T-helper 2 cell treated with Interferon-gamma antibody and Interleukin-4, amounts not matched to agents 5 μg/mL and 100 μg/mL, for 36 hours (primary cell): Measurements from ENCODE around the gene GPATCH2.

ENCODE experiments used
- DNase-seq: peaks from one replicate; pipeline ENCODE4 v3.0.0; 2021; ENCODE audit warnings: low spot score
- H3K27ac Mint-ChIP-seq: one replicate; pipeline ENCODE4 v1.8.0; 2021; ENCODE audit warnings: mild to moderate bottlenecking, mixed read lengths
- H3K27me3 Mint-ChIP-seq: one replicate; pipeline ENCODE4 v1.8.0; 2021; ENCODE audit warnings: low read depth, mixed read lengths
- H3K36me3 Mint-ChIP-seq: one replicate; pipeline ENCODE4 v1.8.0; 2021; ENCODE audit warnings: low read depth, mixed read lengths
- H3K4me1 Mint-ChIP-seq: one replicate; pipeline ENCODE4 v1.8.0; 2021; ENCODE audit warnings: low read depth, mixed read lengths
- H3K4me3 Mint-ChIP-seq: one replicate; pipeline ENCODE4 v1.8.0; 2022; ENCODE audit warnings: mild to moderate bottlenecking, moderate library complexity, mixed read lengths
- H3K9me3 Mint-ChIP-seq: one replicate; pipeline ENCODE4 v1.8.0; 2021; ENCODE audit warnings: mixed read lengths

Gene GPATCH2

DNA sequence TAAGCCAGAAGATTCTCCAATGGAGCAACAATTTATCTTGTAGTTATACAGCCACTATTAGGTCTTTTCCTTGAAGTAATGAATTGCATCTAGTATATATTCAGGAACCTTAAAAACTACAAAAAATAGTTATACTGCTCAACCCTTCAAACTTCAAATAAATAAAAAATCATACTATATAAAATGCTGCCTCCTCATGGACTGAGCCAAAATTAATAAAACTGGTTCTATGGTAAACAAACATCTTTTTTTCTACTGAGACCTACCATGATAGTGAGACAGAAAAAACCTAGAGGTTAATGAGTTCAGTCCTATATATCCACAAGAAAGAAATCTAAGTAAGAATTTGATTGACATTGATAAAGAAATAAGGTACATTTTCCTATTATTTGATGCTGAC, 67.7 kb downstream of the GPATCH2 start:
- no peak overlapping the region for H3K4me3 Mint-ChIP-seq
- no peak for DNase-seq
- H3K4me1 Mint-ChIP-seq = no peaks in the 10 kb centered on the region
- H3K9me3 Mint-ChIP-seq = peaks cover 3% of the 10 kb centered on the region
- H3K36me3 Mint-ChIP-seq = no peaks in the 10 kb centered on the region
- no peak overlapping the region for H3K27ac Mint-ChIP-seq
- H3K27me3 Mint-ChIP-seq = no peaks in the 10 kb centered on the region

DNA sequence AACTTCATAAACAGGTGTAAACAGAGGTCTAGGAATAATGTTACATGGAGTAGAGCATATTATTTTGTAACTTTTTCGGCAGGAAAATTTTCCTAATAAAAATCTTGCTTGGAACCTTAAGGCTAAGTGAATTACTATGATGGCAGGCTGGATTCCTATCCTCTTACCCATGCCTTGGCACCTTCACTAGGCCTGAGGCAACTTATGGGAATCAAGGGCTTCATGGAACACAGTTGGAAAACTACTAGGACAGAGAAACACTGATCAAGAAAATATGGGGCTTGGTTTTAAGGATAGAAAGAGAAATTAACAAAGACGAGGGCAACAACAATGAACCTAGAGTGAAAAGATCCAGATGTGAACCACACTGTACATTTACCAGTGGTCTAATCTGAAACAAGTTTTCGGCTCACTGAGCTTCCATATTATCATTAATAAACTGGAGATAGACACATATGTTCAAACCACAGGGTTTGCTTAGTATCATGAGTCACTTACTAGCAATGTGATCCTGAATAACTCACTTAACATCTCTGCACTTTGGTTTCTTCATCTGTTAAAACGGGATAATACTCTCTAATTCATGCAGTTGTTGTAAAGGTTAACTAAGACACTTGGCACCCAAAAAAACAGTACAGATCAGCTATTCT, 68.5 kb downstream of the GPATCH2 start:
- no peak overlapping the region for H3K4me3 Mint-ChIP-seq
- H3K4me1 Mint-ChIP-seq = no peaks in the 10 kb centered on the region
- no peak for DNase-seq
- no peaks in the 10 kb centered on the region for H3K27me3 Mint-ChIP-seq
- no peak overlapping the region for H3K27ac Mint-ChIP-seq
- H3K9me3 Mint-ChIP-seq = peaks cover 3% of the 10 kb centered on the region
- H3K36me3 Mint-ChIP-seq = no peaks in the 10 kb centered on the region

DNA sequence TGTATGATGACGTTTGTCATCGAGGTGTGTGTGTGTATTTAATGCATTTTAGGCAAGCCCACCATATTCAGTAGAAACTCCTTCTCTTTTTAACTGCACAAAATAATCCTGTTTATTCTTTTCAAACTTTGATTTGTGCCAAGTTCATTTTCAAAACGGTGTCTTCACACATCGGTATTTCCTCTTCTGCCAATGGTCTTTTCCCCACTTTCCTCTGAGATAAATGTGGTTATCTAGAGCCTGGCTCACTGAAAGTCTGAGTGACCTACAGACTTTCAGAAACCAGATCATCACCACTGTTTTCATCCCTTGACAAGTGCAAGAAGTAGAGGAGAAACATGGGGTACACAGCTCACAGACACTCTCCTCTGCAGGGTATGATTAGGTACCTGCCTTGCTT, 69.4 kb downstream of the GPATCH2 start:
- Mint-ChIP-seq H3K36me3 (no peaks in the 10 kb centered on the region), H3K9me3 (peaks cover 3% of the 10 kb centered on the region), H3K27me3 (no peaks in the 10 kb centered on the region), H3K4me1 (no peaks in the 10 kb centered on the region), H3K27ac (no peak overlapping the region), H3K4me3 (no peak overlapping the region)
- no peak for DNase-seq

DNA sequence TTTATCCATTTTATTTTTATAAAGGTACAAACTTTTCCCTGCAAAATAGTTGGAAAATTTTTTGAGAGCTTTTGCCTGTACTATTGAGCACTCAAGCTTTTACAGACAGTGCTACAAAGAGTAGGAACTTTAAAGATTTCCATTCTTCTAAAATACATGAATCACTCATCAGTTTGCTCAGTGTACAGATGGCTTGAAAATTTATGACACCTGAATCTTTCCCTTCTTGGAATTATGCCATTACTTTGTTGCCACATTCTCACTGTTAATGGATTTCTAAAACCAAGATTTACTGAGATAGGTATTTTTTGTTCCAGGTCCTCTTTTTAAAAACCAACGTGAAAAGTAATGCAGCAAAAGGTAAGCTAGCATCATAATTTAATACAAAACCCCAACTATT, 76.0 kb downstream of the GPATCH2 start:
- peaks cover 3% of the 10 kb centered on the region for H3K9me3 Mint-ChIP-seq

DNA sequence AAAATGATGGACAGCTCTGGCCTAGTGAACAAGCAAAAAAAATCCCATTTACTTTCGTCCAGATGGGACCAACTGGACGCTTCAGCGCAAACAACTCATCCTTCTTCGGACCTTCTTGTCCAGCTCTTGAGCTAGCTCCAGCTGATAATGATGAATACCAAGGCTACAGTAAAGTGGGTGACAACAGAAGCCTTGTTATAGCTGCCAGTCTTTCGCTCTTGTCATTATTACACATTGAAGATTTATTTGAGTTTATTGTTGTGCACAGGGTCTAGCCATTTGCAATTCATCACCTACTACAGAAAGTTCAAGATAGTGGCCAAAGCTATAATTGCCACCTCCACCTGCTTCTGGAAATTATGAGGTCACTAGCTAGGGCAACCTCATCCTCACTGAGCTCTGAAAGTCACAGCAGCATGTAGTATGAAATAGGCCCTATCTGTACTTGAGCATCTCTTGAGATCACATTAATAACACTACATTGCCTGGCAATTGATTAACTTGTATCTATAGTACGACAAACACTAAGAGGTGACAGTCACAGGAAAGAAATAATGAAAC, 76.9 kb downstream of the GPATCH2 start:
- no peaks in the 10 kb centered on the region for H3K9me3 Mint-ChIP-seq
- no peaks in the 10 kb centered on the region for H3K36me3 Mint-ChIP-seq
- H3K4me1 Mint-ChIP-seq = no peaks in the 10 kb centered on the region

More for the DNA sequence above, 76.0 kb downstream of the GPATCH2 start:
- Mint-ChIP-seq H3K4me3 (no peak overlapping the region), H3K27me3 (no peaks in the 10 kb centered on the region), H3K27ac (no peak overlapping the region), H3K36me3 (no peaks in the 10 kb centered on the region), H3K4me1 (no peaks in the 10 kb centered on the region)
- no peak for DNase-seq

DNA sequence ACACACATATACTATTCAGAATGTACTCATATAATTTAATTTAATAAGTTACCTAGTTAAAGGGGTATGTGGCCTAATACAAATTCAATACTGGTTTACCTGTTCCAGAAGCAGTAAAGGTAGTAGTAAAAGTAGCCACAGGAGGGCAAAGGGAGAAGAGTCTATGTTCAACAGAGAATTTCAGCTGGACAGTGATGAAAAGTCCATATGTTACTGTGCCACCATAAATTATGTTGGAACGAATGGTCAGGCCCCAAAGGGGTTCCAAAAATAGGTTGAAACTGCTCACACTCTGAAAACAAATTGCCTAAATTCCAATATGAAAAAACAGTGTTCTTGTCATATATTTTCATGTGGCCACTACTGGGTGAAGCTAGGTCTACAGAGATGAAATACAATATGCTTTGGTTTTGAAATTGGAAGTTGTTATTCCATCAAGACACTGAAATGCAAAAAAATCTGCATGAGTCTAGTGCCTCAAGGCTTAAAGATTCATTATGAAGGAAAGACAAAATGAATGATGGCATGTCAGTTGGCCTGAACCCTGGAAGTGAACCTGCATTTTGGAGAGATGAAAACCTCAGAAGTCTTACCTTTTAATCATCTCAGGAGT, 78.4 kb downstream of the GPATCH2 start:
- H3K27me3 Mint-ChIP-seq = no peaks in the 10 kb centered on the region
- H3K4me3 Mint-ChIP-seq = no peak overlapping the region
- peaks cover 8% of the 10 kb centered on the region for H3K9me3 Mint-ChIP-seq
- H3K36me3 Mint-ChIP-seq = no peaks in the 10 kb centered on the region
- no peaks in the 10 kb centered on the region for H3K4me1 Mint-ChIP-seq
- DNase-seq = no peak
- no peak overlapping the region for H3K27ac Mint-ChIP-seq

More for the DNA sequence above, 76.9 kb downstream of the GPATCH2 start:
- no peak for DNase-seq
- H3K4me3 Mint-ChIP-seq = no peak overlapping the region
- no peaks in the 10 kb centered on the region for H3K27me3 Mint-ChIP-seq
- H3K27ac Mint-ChIP-seq = no peak overlapping the region

DNA sequence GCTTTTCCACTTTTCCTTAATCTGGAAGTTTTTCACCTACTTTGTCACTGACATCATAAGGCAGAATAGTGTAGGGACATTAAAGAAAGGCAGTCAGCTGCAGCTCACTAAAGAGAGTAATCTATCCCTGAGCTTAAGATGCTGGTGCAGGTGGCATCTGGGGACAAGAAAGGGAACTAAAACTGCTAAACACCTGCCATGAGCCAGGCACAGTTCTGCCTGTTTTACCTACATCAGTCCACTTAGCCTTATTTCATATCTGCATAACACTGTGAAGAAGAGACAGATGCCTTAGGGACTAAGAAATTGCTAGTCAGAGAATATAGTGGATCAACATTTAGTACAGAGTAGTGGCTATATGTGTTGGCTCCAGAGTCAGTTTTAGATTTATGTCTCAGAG, 88.1 kb downstream of the GPATCH2 start:
- no peaks in the 10 kb centered on the region for H3K4me1 Mint-ChIP-seq
- no peak overlapping the region for H3K27ac Mint-ChIP-seq
- no peaks in the 10 kb centered on the region for H3K27me3 Mint-ChIP-seq

DNA sequence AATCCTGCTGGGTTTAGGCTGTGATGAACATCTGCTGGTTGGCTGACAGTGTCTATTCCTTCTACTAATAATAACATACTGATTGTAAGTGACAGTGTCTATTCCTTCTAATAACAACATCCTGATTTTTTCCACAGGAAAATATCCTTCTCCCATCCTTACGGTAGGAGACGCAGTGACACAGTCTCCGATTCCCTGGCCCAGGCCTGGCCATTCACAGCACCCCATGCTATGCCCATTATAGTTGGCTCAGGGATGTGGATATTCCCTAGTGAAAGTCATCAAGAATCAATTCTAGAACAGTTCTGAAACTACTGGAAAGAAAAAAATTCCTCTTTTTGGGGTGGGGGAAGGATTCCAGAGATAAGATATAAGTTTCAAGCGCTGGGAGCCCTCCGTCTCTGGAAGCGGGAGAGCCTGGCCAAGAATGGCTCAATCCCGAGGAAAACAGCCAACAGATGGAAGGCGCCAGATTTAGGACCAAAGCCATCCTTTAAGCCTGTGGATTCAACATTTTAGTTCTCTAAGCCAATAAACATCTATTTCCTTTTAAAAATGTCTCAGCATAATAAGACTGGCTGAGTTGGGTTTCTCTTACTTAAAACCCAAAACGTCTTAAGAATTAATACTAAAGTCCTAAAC, 88.6 kb downstream of the GPATCH2 start:
- peaks cover 1% of the 10 kb centered on the region for H3K36me3 Mint-ChIP-seq
- H3K4me3 Mint-ChIP-seq = no peak overlapping the region
- no peak for DNase-seq
- no peaks in the 10 kb centered on the region for H3K4me1 Mint-ChIP-seq
- H3K27me3 Mint-ChIP-seq = no peaks in the 10 kb centered on the region
- no peak overlapping the region for H3K27ac Mint-ChIP-seq
- peaks cover 5% of the 10 kb centered on the region for H3K9me3 Mint-ChIP-seq

More for the DNA sequence above, 88.1 kb downstream of the GPATCH2 start:
- Mint-ChIP-seq H3K4me3 (no peak overlapping the region), H3K9me3 (peaks cover 10% of the 10 kb centered on the region), H3K36me3 (peaks cover 1% of the 10 kb centered on the region)
- no peak for DNase-seq

DNA sequence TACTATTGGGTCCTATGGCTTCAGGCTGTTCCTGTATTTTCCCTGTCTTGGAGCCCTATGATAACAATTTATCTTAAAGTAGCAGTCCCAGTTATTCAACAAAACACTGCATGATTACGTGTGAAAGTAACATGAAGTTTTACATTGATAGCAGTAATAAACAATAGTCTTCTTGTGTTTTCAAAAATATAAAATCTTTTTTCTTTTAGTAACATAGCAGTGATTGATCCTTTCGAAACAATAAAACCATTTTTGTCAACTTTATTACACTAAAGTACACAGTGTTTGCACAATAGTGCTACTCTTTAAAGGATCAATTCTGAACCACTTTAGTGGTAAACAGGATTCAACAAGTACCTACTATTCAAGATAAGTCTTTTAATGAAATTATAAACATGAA, 90.6 kb downstream of the GPATCH2 start:
- no peak overlapping the region for H3K27ac Mint-ChIP-seq
- no peaks in the 10 kb centered on the region for H3K36me3 Mint-ChIP-seq
- no peak overlapping the region for H3K4me3 Mint-ChIP-seq
- H3K9me3 Mint-ChIP-seq = no peaks in the 10 kb centered on the region
- no peaks in the 10 kb centered on the region for H3K4me1 Mint-ChIP-seq
- DNase-seq = no peak
- H3K27me3 Mint-ChIP-seq = no peaks in the 10 kb centered on the region

DNA sequence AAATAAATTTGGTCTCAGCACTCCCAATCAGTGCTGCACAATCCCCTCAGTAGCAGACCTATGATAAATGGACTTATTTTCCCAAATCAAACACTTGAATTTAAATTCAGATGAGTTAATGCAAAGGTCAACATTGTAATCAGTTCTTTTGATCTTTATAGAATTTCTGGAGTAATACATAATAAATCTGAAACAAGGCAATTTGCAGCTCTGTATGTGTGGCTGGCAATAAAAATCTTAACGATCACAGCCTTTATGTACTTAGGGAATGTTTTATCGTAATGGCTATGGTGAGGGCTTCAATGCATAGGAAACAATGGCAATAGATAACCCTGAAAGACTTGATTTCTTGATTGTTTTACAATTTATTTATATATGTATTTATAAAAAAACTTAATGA, 91.4 kb downstream of the GPATCH2 start:
- Mint-ChIP-seq H3K36me3 (no peaks in the 10 kb centered on the region), H3K4me1 (no peaks in the 10 kb centered on the region), H3K9me3 (no peaks in the 10 kb centered on the region), H3K4me3 (no peak overlapping the region), H3K27me3 (no peaks in the 10 kb centered on the region), H3K27ac (no peak overlapping the region)
- no peak for DNase-seq

DNA sequence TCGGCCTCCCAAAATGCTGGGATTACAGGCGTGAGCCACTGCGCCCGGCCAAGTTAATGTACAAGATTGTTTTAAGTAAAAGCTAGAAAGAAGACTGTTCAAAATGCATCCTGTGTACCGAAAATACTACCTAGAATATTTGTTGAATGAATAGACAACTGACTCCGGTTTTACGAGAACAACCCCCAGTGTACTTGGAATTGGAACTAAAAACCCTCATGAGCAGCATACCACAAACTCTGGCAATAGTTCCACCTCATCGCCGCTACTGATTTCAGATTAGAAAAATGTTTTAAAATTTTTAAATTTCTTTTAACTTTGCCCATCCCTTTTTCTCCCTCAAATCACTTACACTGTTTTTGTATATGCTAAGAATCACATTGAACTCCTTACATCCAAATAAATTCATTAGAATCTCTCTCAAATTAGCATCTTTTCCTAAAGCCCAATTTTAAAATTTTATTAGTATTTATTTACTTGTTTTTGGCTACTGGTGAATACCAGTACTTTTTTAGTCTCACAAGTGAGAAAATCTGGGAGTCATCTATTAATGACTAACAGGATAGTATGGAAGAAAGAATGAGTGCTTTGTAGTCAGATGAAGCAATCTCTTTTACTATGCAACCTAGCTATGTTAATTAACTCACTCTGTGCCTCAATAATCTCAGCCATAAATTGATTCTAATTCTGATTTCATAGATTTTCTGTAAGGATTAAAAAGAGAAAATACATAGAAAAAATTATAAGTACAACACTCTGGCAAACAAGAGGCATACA, 95.1 kb downstream of the GPATCH2 start:
- Mint-ChIP-seq H3K36me3 (no peaks in the 10 kb centered on the region), H3K27me3 (no peaks in the 10 kb centered on the region), H3K9me3 (no peaks in the 10 kb centered on the region), H3K4me3 (no peak overlapping the region), H3K27ac (no peak overlapping the region), H3K4me1 (no peaks in the 10 kb centered on the region)
- no peak for DNase-seq

DNA sequence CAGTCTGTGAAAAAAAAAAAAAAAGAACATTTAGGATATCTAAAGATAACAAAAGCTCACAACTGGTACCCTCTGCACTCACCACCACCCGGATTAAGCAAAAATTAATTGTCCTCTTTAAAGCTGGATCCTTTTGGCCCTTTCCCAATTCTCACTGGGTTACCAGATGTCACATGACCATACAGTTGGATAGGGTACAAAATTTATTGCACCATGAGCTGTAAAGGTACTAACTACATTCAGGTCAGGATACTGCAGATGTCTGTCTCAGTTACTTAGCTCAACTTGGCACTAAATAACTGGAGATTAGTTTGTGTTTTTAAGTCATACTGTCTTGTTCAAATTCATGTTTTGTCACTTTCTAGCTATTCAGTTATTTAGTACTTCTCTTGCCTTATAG, 96.3 kb downstream of the GPATCH2 start:
- no peak overlapping the region for H3K27ac Mint-ChIP-seq
- no peaks in the 10 kb centered on the region for H3K36me3 Mint-ChIP-seq
- no peak overlapping the region for H3K4me3 Mint-ChIP-seq
- no peaks in the 10 kb centered on the region for H3K9me3 Mint-ChIP-seq
- no peaks in the 10 kb centered on the region for H3K4me1 Mint-ChIP-seq
- no peak for DNase-seq
- no peaks in the 10 kb centered on the region for H3K27me3 Mint-ChIP-seq

DNA sequence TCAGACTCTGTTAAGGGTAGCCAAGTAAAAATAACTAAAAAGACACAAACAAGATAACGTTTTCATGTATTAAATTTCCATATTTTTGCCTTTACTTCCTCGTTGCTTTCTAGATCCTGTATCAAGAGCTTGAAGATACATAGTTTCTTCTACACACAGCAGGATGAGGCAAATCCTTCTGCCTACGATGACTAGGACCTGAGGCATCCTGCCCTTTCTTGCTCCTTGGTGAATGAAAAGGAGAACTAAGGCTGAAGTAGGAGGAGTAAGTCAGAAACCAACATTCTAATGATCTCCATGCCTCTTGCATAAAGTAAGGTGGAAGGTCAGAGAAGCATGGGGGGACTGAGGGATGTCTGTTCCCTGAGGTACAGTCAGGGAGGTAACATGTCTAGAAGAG, 102.6 kb downstream of the GPATCH2 start:
- H3K4me3 Mint-ChIP-seq = no peak overlapping the region
- no peaks in the 10 kb centered on the region for H3K36me3 Mint-ChIP-seq
- no peak for DNase-seq
- H3K27ac Mint-ChIP-seq = no peak overlapping the region
- no peaks in the 10 kb centered on the region for H3K9me3 Mint-ChIP-seq
- H3K4me1 Mint-ChIP-seq = no peaks in the 10 kb centered on the region
- no peaks in the 10 kb centered on the region for H3K27me3 Mint-ChIP-seq

DNA sequence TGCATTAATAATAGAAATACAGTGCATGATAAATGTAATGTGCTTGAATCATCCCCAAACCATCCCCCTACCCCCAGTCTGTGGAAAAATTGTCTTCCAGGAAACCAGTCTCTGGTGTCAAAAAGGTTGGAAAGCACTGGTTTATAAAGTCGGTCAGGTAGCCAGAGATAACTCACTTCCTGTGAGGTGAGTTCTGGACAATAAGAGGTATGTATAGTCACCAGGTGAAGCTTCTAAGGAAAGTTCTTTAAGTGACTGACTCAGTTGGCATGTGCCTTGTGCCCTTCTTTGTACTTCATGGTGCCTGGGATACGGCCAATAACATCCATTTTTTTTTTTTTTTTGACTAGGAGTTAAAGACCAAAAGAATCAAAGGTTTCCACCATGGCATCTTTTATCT, 103.7 kb downstream of the GPATCH2 start:
- H3K27me3 Mint-ChIP-seq = no peaks in the 10 kb centered on the region
- no peak overlapping the region for H3K4me3 Mint-ChIP-seq
- no peak overlapping the region for H3K27ac Mint-ChIP-seq
- no peaks in the 10 kb centered on the region for H3K36me3 Mint-ChIP-seq
- no peaks in the 10 kb centered on the region for H3K4me1 Mint-ChIP-seq
- H3K9me3 Mint-ChIP-seq = no peaks in the 10 kb centered on the region
- no peak for DNase-seq
